ENCODE measurements around the gene GADD45B. TPM values are rescaled to one million over a fixed set of nuclear protein-coding genes. Genes with fewer than 3 reads are reported as not detected.

GADD45B gene
- total and polyA plus RNA-seq, 10 of the 15 experiments (the other 5 are each of a cell fraction or from before 2014, with no cell fraction given): 2.4 to 180 (median 91.1) TPM

DNA sequence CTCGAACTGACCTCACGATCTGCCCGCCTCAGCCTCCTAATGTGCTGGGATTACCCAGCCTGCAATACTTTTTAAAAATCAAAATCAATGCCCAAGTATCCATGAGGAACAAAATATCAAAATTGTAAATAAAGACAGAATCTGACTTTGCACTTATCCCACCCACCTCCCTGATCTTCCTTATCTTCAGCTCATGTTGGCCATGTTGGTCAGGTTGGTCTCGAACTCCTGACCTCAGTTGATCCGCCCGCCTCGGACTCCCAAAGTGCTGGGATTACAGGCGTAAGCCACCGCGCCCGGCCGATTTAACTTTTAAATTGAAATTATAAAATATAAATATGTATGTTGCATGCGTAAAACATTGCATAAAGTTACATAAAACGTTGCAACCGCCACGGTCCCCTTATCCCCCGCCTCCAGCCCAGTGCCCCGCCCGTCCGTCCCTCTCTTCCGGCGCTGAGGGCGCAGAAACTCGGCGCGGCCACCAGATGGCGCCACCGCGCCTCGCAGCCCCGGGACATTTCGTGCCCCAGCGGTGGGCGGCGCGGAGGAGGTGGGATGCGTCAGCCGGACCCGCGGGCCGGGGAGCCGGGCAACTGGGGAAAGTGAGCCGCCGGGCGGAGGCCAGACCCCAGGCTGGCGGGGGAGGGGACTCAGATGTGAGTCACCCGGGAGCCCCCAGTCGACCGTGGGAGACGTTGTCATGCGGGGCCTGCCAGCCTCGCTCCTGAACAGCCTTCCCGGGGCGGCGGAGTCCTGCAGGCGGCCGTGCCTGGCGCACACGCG is 1.5 kb upstream of the GADD45B start:
- FAIRE-seq: peak; percentile 98
- RAD21 ChIA-PET (ENCODE audit: unreplicated experiment): interaction anchor here (0.7 to 6.2 kb wide), 9 partner anchors 70 to 235 kb away, joined by 3 to 221 read pairs (median 5); no protein-coding TSS in a partner anchor
- TF ChIP-seq RUNX3 (IDR thresholded peaks at IDR 0.05; ENCODE audit: low read length): peak; percentile 47; the same call in 1 of the 2 replicates
- TF ChIP-seq HCFC1 (IDR thresholded peaks at IDR 0.05; ENCODE audit: low read length): 0 out of 2 replicates have a peak, but pooled peaks have one; percentile 41
- TF ChIP-seq RELA (IDR thresholded peaks at IDR 0.05; ENCODE audit: borderline replicate concordance, partially characterized antibody): peak; percentile 75
- peak; percentile 16; the same call in 1 of the 2 replicates for TF ChIP-seq ZSCAN29 (IDR thresholded peaks at IDR 0.05)
- no peak for TF ChIP-seq ESRRA (IDR thresholded peaks at IDR 0.05; ENCODE audit: low read length)
- TF ChIP-seq, protein P1, sequence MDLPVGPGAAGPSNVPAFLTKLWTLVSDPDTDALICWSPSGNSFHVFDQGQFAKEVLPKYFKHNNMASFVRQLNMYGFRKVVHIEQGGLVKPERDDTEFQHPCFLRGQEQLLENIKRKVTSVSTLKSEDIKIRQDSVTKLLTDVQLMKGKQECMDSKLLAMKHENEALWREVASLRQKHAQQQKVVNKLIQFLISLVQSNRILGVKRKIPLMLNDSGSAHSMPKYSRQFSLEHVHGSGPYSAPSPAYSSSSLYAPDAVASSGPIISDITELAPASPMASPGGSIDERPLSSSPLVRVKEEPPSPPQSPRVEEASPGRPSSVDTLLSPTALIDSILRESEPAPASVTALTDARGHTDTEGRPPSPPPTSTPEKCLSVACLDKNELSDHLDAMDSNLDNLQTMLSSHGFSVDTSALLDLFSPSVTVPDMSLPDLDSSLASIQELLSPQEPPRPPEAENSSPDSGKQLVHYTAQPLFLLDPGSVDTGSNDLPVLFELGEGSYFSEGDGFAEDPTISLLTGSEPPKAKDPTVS (IDR thresholded peaks at IDR 0.05; ENCODE audit: low read depth, low read length): no peak
- no peak for TF ChIP-seq SMAD5 (IDR thresholded peaks at IDR 0.05; ENCODE audit: low read depth)
- TF ChIP-seq MXI1 (IDR thresholded peaks at IDR 0.05; ENCODE audit: low read depth, low read length): no peak
- TF ChIP-seq ATF7 (IDR thresholded peaks at IDR 0.05; ENCODE audit: low read depth): 0 out of 2 replicates have a peak, but pooled peaks have one; percentile 10
- no peak for TF ChIP-seq MTA2 (IDR thresholded peaks at IDR 0.05; ENCODE audit: low read depth)
- peak; percentile 95 for TF ChIP-seq RAD21 (IDR thresholded peaks at IDR 0.05; ENCODE audit: insufficient read depth, low read depth, low read length)
- no peak for TF ChIP-seq POLR2AphosphoS2 (IDR thresholded peaks at IDR 0.05; ENCODE audit: low read depth, low read length)
- no peak for TF ChIP-seq PAX8 (IDR thresholded peaks at IDR 0.05)
- TF ChIP-seq ZBTB40 (IDR thresholded peaks at IDR 0.05; ENCODE audit: borderline replicate concordance): peak; percentile 38; the same call in 1 of the 2 replicates
- peak; percentile 61 for TF ChIP-seq CREB1 (IDR thresholded peaks at IDR 0.05; ENCODE audit: low read depth)
- TF ChIP-seq, protein P2, sequence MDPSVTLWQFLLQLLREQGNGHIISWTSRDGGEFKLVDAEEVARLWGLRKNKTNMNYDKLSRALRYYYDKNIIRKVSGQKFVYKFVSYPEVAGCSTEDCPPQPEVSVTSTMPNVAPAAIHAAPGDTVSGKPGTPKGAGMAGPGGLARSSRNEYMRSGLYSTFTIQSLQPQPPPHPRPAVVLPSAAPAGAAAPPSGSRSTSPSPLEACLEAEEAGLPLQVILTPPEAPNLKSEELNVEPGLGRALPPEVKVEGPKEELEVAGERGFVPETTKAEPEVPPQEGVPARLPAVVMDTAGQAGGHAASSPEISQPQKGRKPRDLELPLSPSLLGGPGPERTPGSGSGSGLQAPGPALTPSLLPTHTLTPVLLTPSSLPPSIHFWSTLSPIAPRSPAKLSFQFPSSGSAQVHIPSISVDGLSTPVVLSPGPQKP (IDR thresholded peaks at IDR 0.05; ENCODE audit: low read depth, low read length): peak; percentile 82; the same call in 1 of the 2 replicates
- no peak for TF ChIP-seq GABPA (IDR thresholded peaks at IDR 0.05; ENCODE audit: low read depth)

More for the DNA sequence above, 1.5 kb upstream of the GADD45B start:
- intact Hi-C loops (cut with micrococcal nuclease; ENCODE audit: unreplicated experiment) (loop anchor here (1.0 kb wide), 2 partner anchors 105 to 137 kb away; no protein-coding TSS in a partner anchor), in situ Hi-C loops (cut with MboI) (loop anchor here (5.0 kb wide), 1 partner anchor 138 kb away; no protein-coding TSS in a partner anchor)
- Histone ChIP-seq H3K4me2 (ENCODE audit: control insufficient read depth, insufficient read depth) (peak overlapping the region; percentile 99), H3K9me3 (replicated peaks; ENCODE audit: control insufficient read depth, insufficient read depth, low read length) (no peaks in the 10 kb centered on the region), H2AFZ (ENCODE audit: control insufficient read depth, low read depth, low read length) (peak overlapping the region; percentile 51), H3K36me3 (ENCODE audit: control insufficient read depth in 2 of 2, insufficient read depth in 2 of 2, low read length in 1 of 2) (peaks cover 2% of the 10 kb centered on the region in 2 experiments; a peak in 2 of 4 replicates), H3K27me3 (replicated peaks in 1 of 2; ENCODE audit: control insufficient read depth in 2 of 2, insufficient read depth in 2 of 2, low read length in 1 of 2) (no peaks in the 10 kb centered on the region), H3K4me1 (ENCODE audit: control insufficient read depth, insufficient read depth, low read length) (peaks cover 6% of the 10 kb centered on the region), H3K4me3 (peak overlapping the region; percentile 82), H3K27ac (ENCODE audit: control insufficient read depth, insufficient read depth) (peak overlapping the region; percentile 71), H3K79me2 (ENCODE audit: control insufficient read depth, insufficient read depth, low read length) (peaks cover 41% of the 10 kb centered on the region), H3K9ac (ENCODE audit: control insufficient read depth, insufficient read depth, low read length) (peak overlapping the region; percentile 80), H4K20me1 (ENCODE audit: control insufficient read depth, insufficient read depth) (peaks cover 12% of the 10 kb centered on the region; the same call in 1 of the 2 replicates)
- no peak for DNase-seq (ENCODE audit: low read depth, low spot score)
- ATAC-seq: peak; percentile 55
- 2% methylated on average over 60 of the region's 60 CpGs for WGBS (ENCODE audit: insufficient coverage, insufficient replicate concordance, low lambda C conversion rate, missing lambda C conversion rate)
- BruUV-seq (replicated peaks): no TSS peak
- CTCF ChIA-PET: interaction anchor here (0.7 to 5.8 kb wide), 16 partner anchors 78 to 174 kb away, joined by 3 to 113 read pairs (median 6); no protein-coding TSS in a partner anchor
- SMC1A ChIA-PET (ENCODE audit: uncharacterized antibody, unreplicated experiment): interaction anchor here (0.7 to 10.5 kb wide), 11 partner anchors 105 to 187 kb away, joined by 3 to 143 read pairs (median 3); no protein-coding TSS in a partner anchor
- POLR2A ChIA-PET: interaction anchor here (1.8 to 6.8 kb wide), 3 partner anchors 88 to 162 kb away, joined by 7 to 166 read pairs (median 21); no protein-coding TSS in a partner anchor
